Sigmoid colon (tissue), 4 donors: Measurements from ENCODE around the gene SLIT3.

Experiments used
- CTCF ChIP-seq, 4 experiments: fragments of 450-650 bp in 3 of 4; fragments of 200-600 bp in 1 of 4; IDR thresholded peaks; one replicate each; pipeline ENCODE4 v1.5.1; 2016 to 2019; ENCODE audit warnings: antibody characterized with exemption in 4 of 4, mild to moderate bottlenecking in 3 of 4, moderate library complexity in 2 of 4
- EP300 ChIP-seq, 4 donors: sonication (generic); formaldehyde crosslinking; IDR thresholded peaks; one replicate each; pipeline ENCODE4 v1.6.1; 2017; ENCODE audit warnings: antibody characterized with exemption in 4 of 4
- POLR2A ChIP-seq, 2 donors: fragments of 450-650 bp; IDR thresholded peaks; one replicate each; pipeline ENCODE4 v1.6.1; 2016; ENCODE audit warnings: antibody characterized with exemption in 2 of 2, mild to moderate bottlenecking in 2 of 2, moderate library complexity in 2 of 2
- POLR2AphosphoS5 ChIP-seq, 4 donors: sonication (generic); formaldehyde crosslinking; IDR thresholded peaks; one replicate each; pipeline ENCODE4 v1.6.1; 2017; ENCODE audit warnings: antibody characterized with exemption in 4 of 4

GRCh38 chr5:169085212-169085611 lies 215.7 kb downstream of the SLIT3 start:
- no peak for TF ChIP-seq EP300 (IDR thresholded peaks at IDR 0.05)
- TF ChIP-seq POLR2AphosphoS5 (IDR thresholded peaks at IDR 0.05), result no peak
- TF ChIP-seq CTCF (IDR thresholded peaks at IDR 0.05), result no peak
- TF ChIP-seq POLR2A (IDR thresholded peaks at IDR 0.05), result no peak
